Gastroesophageal sphincter (tissue), 4 donors: ENCODE data around the gene CASTOR1. TPM values are rescaled to one million over a fixed set of nuclear protein-coding genes. Genes with fewer than 3 reads are reported as not detected.

Source experiments
- ATAC-seq: fragments of 150-250 bp; one replicate; pipeline ENCODE4 v1.9.1; 2016; ENCODE audit warnings: mild to moderate bottlenecking, moderate library complexity
- H3K27ac ChIP-seq, 4 donors: fragments of 200-600 bp; sonication (generic) in 3 of 4; 1 replicate in 3 of 4; 2 replicates in 1 of 4; pipeline ENCODE4 v1.5.1; 2016 to 2019
- H3K27me3 ChIP-seq: fragments of 200-600 bp; sonication (generic); one replicate; pipeline ENCODE4 v1.5.1; 2019
- H3K36me3 ChIP-seq, 2 donors: fragments of 200-600 bp; sonication (generic); one replicate each; pipeline ENCODE4 v1.5.1; 2019; ENCODE audit warnings: control low read depth in 1 of 2
- H3K4me1 ChIP-seq, 3 donors: fragments of 200-600 bp; sonication (generic); 1 replicate in 2 of 3; 2 replicates in 1 of 3; pipeline ENCODE4 v1.5.1; 2016 to 2019; ENCODE audit warnings: control low read depth in 2 of 3
- H3K4me3 ChIP-seq, 2 donors: fragments of 200-600 bp; sonication (generic); one replicate each; pipeline ENCODE4 v1.5.1; 2019; ENCODE audit warnings: mild to moderate bottlenecking in 1 of 2, moderate library complexity in 1 of 2
- H3K9me3 ChIP-seq, 3 donors: fragments of 200-600 bp; sonication (generic); one replicate each; pipeline ENCODE4 v1.5.1; 2017 to 2019; ENCODE audit warnings: control low read depth in 2 of 3
- CTCF ChIP-seq, 4 experiments: fragments of 200-600 bp in 2 of 4; fragments of 450-650 bp in 2 of 4; sonication (generic) in 1 of 4; IDR thresholded peaks; one replicate each; pipeline ENCODE4 v1.5.1; 2017 to 2019; ENCODE audit warnings: antibody characterized with exemption in 4 of 4, mild to moderate bottlenecking in 2 of 4, moderate library complexity in 2 of 4
- EP300 ChIP-seq: sonication (generic); formaldehyde crosslinking; IDR thresholded peaks from one replicate; pipeline ENCODE4 v1.6.1; 2017; ENCODE audit warnings: antibody characterized with exemption, mild to moderate bottlenecking
- POLR2A ChIP-seq, 2 donors: fragments of 450-650 bp; IDR thresholded peaks; one replicate each; pipeline ENCODE4 v1.6.1; 2017; ENCODE audit warnings: antibody characterized with exemption in 2 of 2, mild to moderate bottlenecking in 2 of 2, moderate library complexity in 1 of 2
- POLR2AphosphoS5 ChIP-seq: sonication (generic); formaldehyde crosslinking; IDR thresholded peaks from one replicate; pipeline ENCODE4 v1.6.1; 2017; ENCODE audit warnings: antibody characterized with exemption
- WGBS, 2 donors: methylation state at CpG; one replicate each; pipeline ENCODE4 v1.1.5; 2018; ENCODE audit warnings: low coverage in 1 of 2; 5-methylcytosine and 5-hydroxymethylcytosine counted together
- total RNA-seq, 4 donors: library from RNA; depleted of rRNA; stranded (reverse); fragments of >200 nt; gene quantifications; one replicate each; pipeline ENCODE4 v1.1.0, GENCODE V29; 2016

The CASTOR1 gene
- total RNA-seq, 4 donors from 2014 or later, result 12.9 to 17.1 (median 16.2) TPM

- Histone ChIP-seq H3K9me3 (no peaks in the 10 kb centered on the region), H3K27ac (peak overlapping the region in 3 of 4 donors; percentile 6 to 43 (median 14)), H3K4me1 (peaks cover 0 to 29% (median 10%) of the 10 kb centered on the region in 3 donors), H3K27me3 (peaks cover 21% of the 10 kb centered on the region), H3K36me3 (no peaks in the 10 kb centered on the region), H3K4me3 (no peak overlapping the region)
- ATAC-seq, result peak; percentile 22
- TF ChIP-seq POLR2A (IDR thresholded peaks at IDR 0.05) (no peak), CTCF (IDR thresholded peaks at IDR 0.05) (no peak), POLR2AphosphoS5 (no peak)
- 10 to 60% methylated on average over 1 to 4 of the region's 22 CpGs for WGBS, 2 donors
Measured at GRCh38 chr22:30253205-30253852, 36.0 kb downstream of the CASTOR1 start.

- peaks cover 0 to 29% (median 10%) of the 10 kb centered on the region in 3 donors for H3K4me1 ChIP-seq
- no peak for ATAC-seq
- H3K27ac ChIP-seq, result peak overlapping the region in 3 of 4 donors; percentile 6 to 43 (median 14)
- TF ChIP-seq POLR2AphosphoS5, result no peak
- TF ChIP-seq CTCF (IDR thresholded peaks at IDR 0.05), result no peak
- TF ChIP-seq POLR2A (IDR thresholded peaks at IDR 0.05), result no peak
- no peak for TF ChIP-seq EP300
- whole genome bisulfite sequencing, 2 donors, result 49% methylated on average over 9 of the region's 22 CpGs; no CpG with 5 or more reads in 1 of the 2 donors
- H3K4me3 ChIP-seq, result no peak overlapping the region
- H3K27me3 ChIP-seq, result peaks cover 28% of the 10 kb centered on the region
- no peaks in the 10 kb centered on the region for H3K9me3 ChIP-seq
- no peaks in the 10 kb centered on the region for H3K36me3 ChIP-seq
Measured at GRCh38 chr22:30252411-30253204, 36.7 kb downstream of the CASTOR1 start.

GRCh38 chr22:30251711-30252110 is 37.6 kb downstream of the CASTOR1 start:
- Histone ChIP-seq H3K4me3 (no peak overlapping the region), H3K36me3 (no peaks in the 10 kb centered on the region), H3K9me3 (no peaks in the 10 kb centered on the region), H3K27me3 (peaks cover 33% of the 10 kb centered on the region), H3K4me1 (peaks cover 0 to 36% (median 10%) of the 10 kb centered on the region in 3 donors), H3K27ac (peak overlapping the region in 1 of 4 donors; percentile 43)
- TF ChIP-seq POLR2AphosphoS5 (no peak), CTCF (IDR thresholded peaks at IDR 0.05) (no peak), EP300 (no peak), POLR2A (IDR thresholded peaks at IDR 0.05) (no peak)
- WGBS, 2 donors, result 30% methylated on average over 2 of the region's 10 CpGs; no CpG with 5 or more reads in 1 of the 2 donors
- ATAC-seq, result no peak

GRCh38 chr22:30250661-30251267 is 38.5 kb downstream of the CASTOR1 start:
- Histone ChIP-seq H3K4me3 (no peak overlapping the region), H3K4me1 (peaks cover 0 to 37% (median 18%) of the 10 kb centered on the region in 3 donors), H3K9me3 (no peaks in the 10 kb centered on the region), H3K27ac (peak overlapping the region in 1 of 4 donors; percentile 43), H3K27me3 (peaks cover 42% of the 10 kb centered on the region), H3K36me3 (no peaks in the 10 kb centered on the region)
- ATAC-seq, result no peak
- 100% methylated on average over 1 of the region's 12 CpGs; no CpG with 5 or more reads in 1 of the 2 donors for WGBS, 2 donors
- TF ChIP-seq CTCF (IDR thresholded peaks at IDR 0.05) (no peak), EP300 (no peak), POLR2A (IDR thresholded peaks at IDR 0.05) (no peak), POLR2AphosphoS5 (no peak)
